ENCODE data around the gene IRAK2. TPM values are rescaled to one million over a fixed set of nuclear protein-coding genes. Genes with fewer than 3 reads are reported as not detected.

IRAK2 gene
- polyA plus RNA-seq, 3 donors, result 0.78 to 2.0 (median 1.5) TPM

GRCh38 chr3:10215578-10216368, 51.1 kb downstream of the IRAK2 start:
- H3K27ac ChIP-seq (ENCODE audit: low read depth in 1 of 2, low read length in 2 of 2), result no peak overlapping the region

GRCh38 chr3:10217359-10217758, 52.6 kb downstream of the IRAK2 start:
- no peak overlapping the region for H3K4me3 Mint-ChIP-seq
- peaks cover 23% of the 10 kb centered on the region for H3K4me1 Mint-ChIP-seq
- H3K9me3 Mint-ChIP-seq, result peaks cover 1 to 11% (median 8%) of the 10 kb centered on the region in 7 donors
- H3K4me3 ChIP-seq (replicated peaks in 1 of 3; ENCODE audit: low read depth in 2 of 3, low read length in 3 of 3), result no peak overlapping the region
- H3K9ac ChIP-seq (ENCODE audit: insufficient read depth, low read length, poor library complexity, severe bottlenecking), result no peak overlapping the region
- no peak for TF ChIP-seq CTCF (IDR thresholded peaks at IDR 0.05)
- no peaks in the 10 kb centered on the region for H3K79me2 ChIP-seq (ENCODE audit: insufficient read depth, low read length)
- no peak overlapping the region for H3K27ac ChIP-seq (ENCODE audit: low read depth in 1 of 2, low read length in 2 of 2)
- H3K4me2 ChIP-seq (replicated peaks; ENCODE audit: extremely low read depth, low read length, poor library complexity, severe bottlenecking), result no peak overlapping the region
- no peaks in the 10 kb centered on the region for H4K20me1 ChIP-seq (ENCODE audit: insufficient read depth, low read length)
- intact Hi-C loops (cut with micrococcal nuclease), result no loop called here
- H3K27me3 Mint-ChIP-seq (ENCODE audit: low read depth in 3 of 3), result peaks cover 0 to 2% (median 0%) of the 10 kb centered on the region in 3 donors
- H2AFZ ChIP-seq (ENCODE audit: insufficient read depth, low read depth, low read length, poor library complexity, severe bottlenecking), result no peak overlapping the region
- H3K36me3 Mint-ChIP-seq, result peaks cover 31 to 39% of the 10 kb centered on the region in 2 donors
- peaks cover 0 to 6% of the 10 kb centered on the region in 2 donors for H3K36me3 ChIP-seq (replicated peaks in 1 of 2; ENCODE audit: control insufficient read depth in 1 of 2, insufficient read depth in 2 of 2, low read length in 2 of 2)
- WGBS (ENCODE audit: insufficient coverage), result no CpG with 5 or more reads among the region's 3 CpGs
- no peak for DNase-seq
- no peaks in the 10 kb centered on the region for H3K27me3 ChIP-seq (ENCODE audit: control insufficient read depth in 2 of 2, insufficient read depth in 2 of 2, low read length in 2 of 2)
- H3K9me3 ChIP-seq (replicated peaks in 1 of 2; ENCODE audit: control insufficient read depth in 1 of 2, insufficient read depth in 1 of 2, low read length in 2 of 2), result peaks cover 0 to 5% of the 10 kb centered on the region in 2 donors
- H3K27ac Mint-ChIP-seq, result no peak overlapping the region
- peaks cover 7 to 15% of the 10 kb centered on the region in 2 donors for H3K4me1 ChIP-seq (ENCODE audit: control insufficient read depth in 1 of 2, insufficient read depth in 2 of 2, low read length in 2 of 2)

More at GRCh38 chr3:10215578-10216368, 51.1 kb downstream of the IRAK2 start:
- peaks cover 0 to 6% of the 10 kb centered on the region in 2 donors for H3K36me3 ChIP-seq (replicated peaks in 1 of 2; ENCODE audit: control insufficient read depth in 1 of 2, insufficient read depth in 2 of 2, low read length in 2 of 2)
- no peak overlapping the region for H3K4me3 Mint-ChIP-seq
- H3K27ac Mint-ChIP-seq, result no peak overlapping the region
- H3K36me3 Mint-ChIP-seq, result peaks cover 27 to 31% of the 10 kb centered on the region in 2 donors
- H3K27me3 Mint-ChIP-seq (ENCODE audit: low read depth in 3 of 3), result peaks cover 0 to under 1% (median 0%) of the 10 kb centered on the region in 3 donors
- no peaks in the 10 kb centered on the region for H3K79me2 ChIP-seq (ENCODE audit: insufficient read depth, low read length)
- H3K9me3 ChIP-seq (replicated peaks in 1 of 2; ENCODE audit: control insufficient read depth in 1 of 2, insufficient read depth in 1 of 2, low read length in 2 of 2), result peaks cover 0 to 5% of the 10 kb centered on the region in 2 donors
- H3K4me1 Mint-ChIP-seq, result peaks cover 27% of the 10 kb centered on the region
- DNase-seq, result no peak
- no peak overlapping the region for H3K4me3 ChIP-seq (replicated peaks in 1 of 3; ENCODE audit: low read depth in 2 of 3, low read length in 3 of 3)
- no peaks in the 10 kb centered on the region for H4K20me1 ChIP-seq (ENCODE audit: insufficient read depth, low read length)
- H3K4me2 ChIP-seq (replicated peaks; ENCODE audit: extremely low read depth, low read length, poor library complexity, severe bottlenecking), result no peak overlapping the region
- intact Hi-C loops (cut with micrococcal nuclease), result no loop called here
- TF ChIP-seq CTCF (IDR thresholded peaks at IDR 0.05), result no peak
- peaks cover 1 to 11% (median 8%) of the 10 kb centered on the region in 7 donors for H3K9me3 Mint-ChIP-seq
- H2AFZ ChIP-seq (ENCODE audit: insufficient read depth, low read depth, low read length, poor library complexity, severe bottlenecking), result no peak overlapping the region
- WGBS (ENCODE audit: insufficient coverage), result 100% methylated on average over 4 of the region's 6 CpGs
- no peaks in the 10 kb centered on the region for H3K27me3 ChIP-seq (ENCODE audit: control insufficient read depth in 2 of 2, insufficient read depth in 2 of 2, low read length in 2 of 2)
- peaks cover 18 to 25% of the 10 kb centered on the region in 2 donors for H3K4me1 ChIP-seq (ENCODE audit: control insufficient read depth in 1 of 2, insufficient read depth in 2 of 2, low read length in 2 of 2)
- H3K9ac ChIP-seq (ENCODE audit: insufficient read depth, low read length, poor library complexity, severe bottlenecking), result no peak overlapping the region

All from CD14-positive monocyte (primary cell).